ENCODE measurements around the gene VASH2.
A peak's percentile ranks its signal among the peaks of the same experiment; 100 is the strongest.
"Not testable (repeated sequence)": the region's sequence is repeated elsewhere in the genome, so short reads cannot be mapped to it uniquely, and the experiment has no call there.

VASH2 gene

GRCh38 chr1:212981571-212982328 lies 31.4 kb downstream of the VASH2 start:
- DNase-seq: peak; percentile 56

DNA sequence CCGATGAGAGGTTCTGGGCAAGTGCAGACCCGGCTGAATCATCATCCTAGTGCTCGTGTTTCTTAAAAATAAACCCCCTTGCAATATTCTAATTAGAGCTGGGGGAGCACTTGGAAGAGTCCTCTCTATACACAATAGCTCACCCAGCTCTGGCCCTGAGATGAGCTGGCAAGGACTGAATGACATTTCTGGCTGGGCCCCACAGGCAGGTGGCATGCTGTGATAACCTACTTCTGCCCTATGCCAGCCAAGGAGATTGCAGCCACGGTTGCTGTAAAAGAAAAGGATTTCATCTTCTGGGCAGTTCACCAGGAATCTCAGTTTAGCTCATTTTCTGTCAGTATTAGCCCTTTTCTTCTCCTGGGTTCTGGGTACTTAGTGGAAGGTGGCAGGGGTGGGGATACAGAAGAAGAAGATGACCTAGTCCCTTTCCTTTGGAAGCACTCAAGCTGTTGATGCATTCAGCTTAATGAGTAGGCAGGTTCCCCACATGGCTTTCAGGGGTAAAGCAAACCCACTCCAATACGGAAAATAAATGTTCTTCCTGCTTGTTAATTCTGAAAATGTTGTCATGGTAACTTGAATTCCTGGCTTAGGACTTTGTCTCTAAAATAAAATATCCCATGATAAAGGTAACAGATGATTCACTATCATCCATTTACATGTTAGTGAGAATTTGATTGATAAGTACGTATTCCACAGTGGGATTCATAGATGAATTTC lies 32.2 kb downstream of the VASH2 start:
- no peak for DNase-seq

DNA sequence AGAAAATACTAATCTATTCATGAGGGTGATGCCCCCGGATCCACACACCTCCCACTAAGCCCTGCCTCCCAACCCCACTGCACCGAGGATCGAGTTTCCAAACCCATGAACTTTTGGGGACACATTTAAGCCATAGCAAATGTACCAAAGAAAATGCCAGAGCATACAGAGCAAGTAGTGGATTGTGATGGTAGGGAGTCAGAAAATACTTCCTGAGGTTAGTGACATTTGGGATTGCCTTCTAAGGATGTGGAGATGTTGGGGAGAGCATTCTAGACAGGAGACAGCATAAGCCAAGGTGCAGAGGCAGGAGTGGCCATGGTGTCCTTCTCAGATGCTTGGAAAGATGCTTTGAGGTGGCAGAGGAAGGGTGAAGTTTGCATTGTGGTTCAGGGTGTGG lies 33.1 kb downstream of the VASH2 start:
- DNase-seq: no peak

DNA sequence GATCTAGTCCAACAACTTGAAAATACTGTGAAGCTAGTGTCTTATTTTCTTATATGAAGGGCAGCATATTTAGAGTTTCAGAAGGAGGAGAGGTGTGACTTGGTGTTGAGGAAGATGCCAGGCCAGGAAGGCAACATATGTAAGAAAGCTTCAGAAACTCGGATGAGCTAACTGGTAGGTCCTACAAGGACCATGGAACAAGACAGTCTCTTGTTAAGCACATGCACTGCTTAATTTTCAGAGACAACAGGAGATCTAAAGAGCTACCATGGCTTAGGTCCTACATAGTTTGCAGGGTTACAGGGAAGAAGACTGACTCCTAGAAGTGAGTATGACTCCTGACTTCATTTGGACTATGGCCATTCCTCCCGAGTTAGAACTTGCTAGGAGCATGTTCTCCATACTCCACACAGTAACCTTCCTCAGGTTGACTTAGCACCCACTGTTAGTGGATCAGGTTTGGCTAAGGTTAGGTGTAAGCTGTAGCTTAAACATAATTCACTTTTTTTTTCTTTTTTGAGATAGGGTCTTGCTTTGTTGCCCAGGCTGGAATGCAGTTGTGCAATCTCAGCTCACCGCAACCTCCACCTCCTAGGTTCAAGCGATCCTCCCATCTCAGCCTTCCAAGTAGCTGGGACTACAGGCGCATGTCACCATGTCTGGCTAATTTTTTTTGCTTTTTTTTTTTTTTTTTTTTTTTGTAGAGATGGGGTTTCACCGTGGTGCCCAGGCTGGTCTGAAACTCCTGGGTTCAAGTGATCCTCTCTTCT lies 34.4 kb downstream of the VASH2 start:
- no peak for DNase-seq

DNA sequence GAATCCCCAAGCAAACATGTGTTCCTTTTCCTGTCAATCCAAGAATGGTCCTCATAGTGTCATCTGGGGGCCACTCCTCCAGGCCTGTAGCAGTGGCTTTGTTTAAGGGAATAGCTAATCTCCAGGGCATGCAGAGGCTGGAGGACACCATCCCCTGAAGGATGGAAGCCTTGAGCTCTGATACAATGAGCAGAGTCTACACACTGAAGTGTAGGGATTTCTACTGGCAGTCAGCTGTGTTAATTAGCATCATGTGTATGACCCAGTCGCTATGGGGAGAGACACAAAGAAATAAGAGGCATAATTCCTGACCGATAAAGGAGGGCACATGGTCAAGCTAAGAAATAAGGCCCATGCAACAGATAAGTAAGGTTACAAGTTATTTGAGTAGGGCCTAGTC lies 36.2 kb downstream of the VASH2 start:
- no peak for DNase-seq

- no peak for DNase-seq
These were observed 37.5 kb downstream of the VASH2 start for GRCh38 chr1:212987702-212988322.

DNA sequence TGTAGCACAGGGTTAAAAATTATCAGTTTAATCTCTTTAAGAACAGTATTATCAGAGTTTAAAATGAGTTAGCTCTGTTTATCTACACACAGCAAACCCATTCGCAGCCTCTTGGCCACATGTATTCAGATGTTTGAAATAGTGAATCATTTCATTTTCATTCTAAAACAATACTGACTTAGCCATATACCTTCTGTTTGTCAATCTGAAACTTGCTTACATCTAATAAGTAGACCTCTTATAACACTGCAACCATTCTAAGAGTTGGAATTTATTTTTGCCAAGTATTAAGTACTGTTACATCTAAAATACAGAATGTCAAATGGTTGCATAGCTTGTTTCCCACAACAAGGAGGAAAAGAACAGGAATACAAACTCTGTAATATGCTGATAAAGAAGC lies 39.9 kb downstream of the VASH2 start:
- DNase-seq: no peak

GRCh38 chr1:212993960-212994359 lies 43.6 kb downstream of the VASH2 start:
- DNase-seq: not testable (repeated sequence)

GRCh38 chr1:212994926-212995325 lies 44.6 kb downstream of the VASH2 start:
- DNase-seq: no peak

GRCh38 chr1:213003256-213003655 lies 52.9 kb downstream of the VASH2 start:
- DNase-seq: no peak

GRCh38 chr1:213008564-213008963 lies 58.2 kb downstream of the VASH2 start:
- no peak for DNase-seq

GRCh38 chr1:213014642-213015041 lies 64.3 kb downstream of the VASH2 start:
- no peak for DNase-seq

DNA sequence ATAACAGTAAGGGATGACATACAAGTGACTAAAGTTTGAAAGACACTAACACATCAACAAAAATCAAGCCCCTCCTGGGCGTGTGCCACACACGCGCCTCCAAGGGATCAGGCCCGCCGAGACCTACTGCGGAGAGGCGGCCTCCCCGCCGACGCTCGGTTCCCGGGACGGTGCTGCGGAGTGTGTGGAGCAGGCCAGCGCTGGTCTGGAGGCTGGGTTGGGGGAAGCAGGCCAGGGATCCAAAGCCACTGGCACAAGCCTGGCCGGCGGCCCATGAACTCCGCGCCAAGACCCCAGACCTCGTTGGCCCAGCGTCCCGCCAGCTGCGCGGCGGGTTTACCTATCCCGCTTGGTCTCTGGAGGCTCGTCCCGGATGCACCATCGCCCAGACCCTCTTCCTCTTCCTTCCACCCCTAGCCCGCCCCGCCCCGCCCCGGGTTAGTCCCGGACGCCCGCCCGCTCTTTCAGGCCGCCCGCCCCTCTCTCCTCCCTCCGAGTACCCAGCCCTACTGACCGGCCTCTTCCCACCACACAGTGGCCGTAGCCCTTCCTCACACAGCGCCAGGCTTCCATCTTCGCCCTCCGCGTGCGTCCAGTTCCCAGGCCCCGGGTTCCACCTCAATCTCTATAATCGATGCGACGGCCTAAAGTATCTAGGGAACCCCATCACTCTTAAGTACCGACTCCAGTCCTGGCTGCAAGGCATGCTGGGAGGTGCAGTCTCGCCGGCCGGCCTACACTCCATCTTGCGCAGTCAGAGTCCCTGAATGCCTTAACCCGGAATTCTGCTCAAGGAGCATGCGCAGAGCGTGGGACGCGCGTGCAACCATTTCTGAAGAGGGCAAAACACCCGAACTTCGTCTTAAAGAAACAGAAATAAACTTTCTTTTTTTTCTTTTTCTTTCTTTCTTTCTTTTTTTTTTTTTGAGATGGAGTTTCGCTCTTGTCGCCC lies 65.0 kb downstream of the VASH2 start, which contains the start of gene ANGEL2:
Gene ANGEL2, minus strand, starts transcription at position 769 of the 952 bp plus-strand sequence. Its CDS starts 196 bp downstream, at position 573.
- DNase-seq: peak; percentile 99

DNA sequence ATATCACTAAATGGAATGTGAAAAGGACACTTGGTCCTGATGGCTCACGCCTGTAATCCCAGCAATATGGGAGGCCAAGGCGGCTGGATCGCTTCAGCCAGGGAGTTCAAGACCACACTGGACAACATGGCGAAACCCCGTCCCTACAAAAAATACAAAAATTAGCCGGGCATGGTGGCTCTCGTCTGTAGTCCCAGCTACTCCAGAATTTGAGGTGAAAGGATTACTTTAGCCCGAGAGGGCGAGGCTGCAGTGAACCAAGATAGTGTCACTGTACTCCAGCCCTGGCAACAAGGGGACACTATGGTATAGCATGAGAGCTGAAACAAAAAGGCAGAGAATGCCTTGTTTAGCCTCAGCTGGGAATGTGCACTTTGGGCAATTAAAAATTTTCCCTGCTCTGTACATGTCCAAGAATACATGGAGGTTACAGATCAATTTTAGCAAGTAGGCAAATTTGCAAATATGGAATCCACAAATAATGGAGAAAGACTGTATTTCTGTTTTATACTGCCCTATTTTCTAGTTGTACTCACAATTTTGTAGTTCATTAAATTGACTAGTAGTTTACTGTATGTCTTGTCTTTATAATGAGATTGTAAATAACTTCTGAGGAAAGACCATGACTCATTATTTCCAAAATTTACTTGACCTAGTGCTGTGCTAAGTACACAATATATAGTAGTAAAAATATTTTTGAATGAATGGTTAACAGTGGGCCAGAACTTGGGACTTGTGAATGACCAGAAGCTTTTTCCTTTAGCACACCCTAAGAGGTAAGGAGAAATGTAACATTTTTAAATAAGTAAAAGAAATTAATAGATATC lies 67.3 kb downstream of the VASH2 start:
- DNase-seq: no peak

- no peak for DNase-seq
These were observed 69.1 kb downstream of the VASH2 start for GRCh38 chr1:213019450-213019849.

DNA sequence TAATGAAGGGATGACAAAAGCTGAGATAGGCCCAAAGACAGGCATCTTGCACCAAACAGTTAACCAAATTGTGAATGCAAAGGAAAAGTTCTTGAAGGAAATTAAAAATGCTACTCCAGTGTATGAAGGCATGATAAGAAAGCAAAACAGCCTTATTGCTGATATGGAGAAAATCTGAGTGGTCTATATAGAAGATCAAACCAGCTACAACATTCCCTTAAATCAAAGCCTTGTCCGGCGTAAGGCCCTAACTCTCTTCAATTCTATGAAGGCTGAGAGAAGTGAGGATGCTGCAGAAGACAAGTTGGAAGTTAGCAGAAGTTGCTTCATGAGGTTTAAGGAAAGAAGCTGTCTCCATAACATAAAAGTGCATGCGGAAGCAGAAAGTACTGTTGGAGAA lies 69.7 kb downstream of the VASH2 start:
- DNase-seq: no peak

DNA sequence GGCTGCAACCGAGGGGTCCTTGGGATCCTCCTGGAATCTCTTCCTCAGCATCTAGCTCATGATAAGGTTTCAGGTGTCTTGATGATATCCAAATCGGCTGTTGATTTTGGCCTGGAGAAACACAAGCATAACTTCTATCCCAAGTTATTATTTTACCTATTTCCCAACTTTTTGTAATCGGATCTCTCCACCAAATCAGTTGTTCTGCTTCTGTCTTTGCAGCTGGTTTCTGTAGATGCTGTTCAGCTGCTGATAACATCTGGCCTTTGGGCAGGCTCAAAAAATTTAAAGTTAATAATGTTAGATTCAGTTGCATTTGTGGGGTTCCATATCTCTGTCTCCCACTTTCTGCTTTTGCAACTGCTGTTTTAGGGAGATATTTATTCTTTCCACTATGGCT lies 76.7 kb downstream of the VASH2 start:
- DNase-seq: not testable (repeated sequence)

GRCh38 chr1:213032651-213033050 lies 82.3 kb downstream of the VASH2 start:
- DNase-seq: no peak

GRCh38 chr1:213034713-213035112 lies 84.4 kb downstream of the VASH2 start:
- DNase-seq: no peak

- DNase-seq: no peak
These were observed 85.2 kb downstream of the VASH2 start for GRCh38 chr1:213035573-213035972.

Data from eye (tissue), 1 donor.